Stimulated activated CD8-positive, alpha-beta memory T cell treated with anti-CD3 and anti-CD28 coated beads, Interleukin-2, amount 100 ng/mL, for 48 hours (primary cell): Measurements from ENCODE around the gene RNASEL.

Experiments
- DNase-seq, 2 donors: peaks; one replicate each; pipeline ENCODE4 v3.0.0-alpha.2; 2020; ENCODE audit warnings: low read depth in 2 of 2

The RNASEL gene

GRCh38 chr1:182600036-182600713, 11.1 kb upstream of the RNASEL start:
- DNase-seq = no peak

GRCh38 chr1:182599339-182599738, 10.3 kb upstream of the RNASEL start:
- no peak for DNase-seq

GRCh38 chr1:182598296-182598695, 9.2 kb upstream of the RNASEL start:
- no peak for DNase-seq

- DNase-seq = no peak
Measured at GRCh38 chr1:182596934-182597333, 7.9 kb upstream of the RNASEL start.

- peak; percentile 50 to 66 for DNase-seq
Measured at GRCh38 chr1:182595641-182596240, 6.7 kb upstream of the RNASEL start.

GRCh38 chr1:182589931-182590330, 875 bp upstream of the RNASEL start:
- no peak for DNase-seq

GRCh38 chr1:182589520-182589919, 464 bp upstream of the RNASEL start:
- no peak for DNase-seq

- no peak for DNase-seq
Measured at GRCh38 chr1:182587666-182588499, 1.2 kb downstream of the RNASEL start.

GRCh38 chr1:182587093-182587492, 2.0 kb downstream of the RNASEL start:
- no peak for DNase-seq

GRCh38 chr1:182586380-182586779, 2.7 kb downstream of the RNASEL start:
- DNase-seq = no peak

GRCh38 chr1:182584746-182585145, 4.3 kb downstream of the RNASEL start:
- DNase-seq = no peak

GRCh38 chr1:182580736-182581135, 8.3 kb downstream of the RNASEL start:
- no peak for DNase-seq

GRCh38 chr1:182575540-182576149, 13.4 kb downstream of the RNASEL start:
- no peak for DNase-seq

- no peak for DNase-seq
Measured at GRCh38 chr1:182574156-182574555, 14.9 kb downstream of the RNASEL start.

GRCh38 chr1:182570611-182570970, 18.5 kb downstream of the RNASEL start:
- DNase-seq = no peak

- no peak for DNase-seq
Measured at GRCh38 chr1:182569939-182570610, 19.0 kb downstream of the RNASEL start.

- DNase-seq = no peak
Measured at GRCh38 chr1:182568647-182569284, 20.3 kb downstream of the RNASEL start.

- no peak for DNase-seq
Measured at GRCh38 chr1:182567629-182568028, 21.4 kb downstream of the RNASEL start.

- DNase-seq = no peak
Measured at GRCh38 chr1:182565537-182565936, 23.5 kb downstream of the RNASEL start.

GRCh38 chr1:182564406-182565004, 24.6 kb downstream of the RNASEL start:
- DNase-seq = no peak

GRCh38 chr1:182563095-182563494, 26.0 kb downstream of the RNASEL start:
- no peak for DNase-seq
